ENCODE measurements around the gene RAD9B.

- TF ChIP-seq GATA2 (IDR thresholded peaks at IDR 0.05; ENCODE audit: low read depth, low read length) (no peak), GATA3 (IDR thresholded peaks at IDR 0.05; ENCODE audit: low read depth, low read length) (no peak)
Measured at GRCh38 chr12:110467847-110468213, 34.3 kb upstream of the RAD9B start.

All from SH-SY5Y (cell line).